Effector memory CD4-positive, alpha-beta T cell (primary cell): ENCODE data around the gene SEC23A.
"Not testable (repeated sequence)": the region's sequence is repeated elsewhere in the genome, so short reads cannot be mapped to it uniquely, and the experiment has no call there.

ENCODE experiments used
- DNase-seq, 3 donors: peaks; one replicate each; pipeline ENCODE4 v3.0.0-alpha.2; 2020
- H3K27ac ChIP-seq: 2 replicates; pipeline ENCODE4 v1.7.0; 2013; ENCODE audit warnings: mild to moderate bottlenecking, low read length, moderate library complexity; ENCODE audit not compliant: insufficient read depth, poor library complexity, severe bottlenecking
- H3K27me3 ChIP-seq: replicated peaks from 2 replicates; pipeline ENCODE4 v1.7.0; 2013; ENCODE audit warnings: mild to moderate bottlenecking, low read length; ENCODE audit not compliant: insufficient read depth, control insufficient read depth, poor library complexity, severe bottlenecking
- H3K36me3 ChIP-seq: 2 replicates; pipeline ENCODE4 v1.7.0; 2013; ENCODE audit warnings: mild to moderate bottlenecking, low read length, moderate library complexity; ENCODE audit not compliant: control insufficient read depth, insufficient read depth
- H3K4me1 ChIP-seq: 2 replicates; pipeline ENCODE4 v1.7.0; 2013; ENCODE audit warnings: low read length, mild to moderate bottlenecking; ENCODE audit not compliant: control insufficient read depth, insufficient read depth, poor library complexity, severe bottlenecking
- H3K4me3 ChIP-seq: 2 replicates; pipeline ENCODE4 v1.7.0; 2013; ENCODE audit warnings: low read length, low read depth, mild to moderate bottlenecking; ENCODE audit not compliant: insufficient read depth, poor library complexity, severe bottlenecking
- H3K9me3 ChIP-seq: 2 replicates; pipeline ENCODE4 v1.7.0; 2013; ENCODE audit warnings: mild to moderate bottlenecking, low read length, moderate library complexity; ENCODE audit not compliant: control insufficient read depth

The SEC23A gene

GRCh38 chr14:39113685-39114072 lies 10.6 kb upstream of the SEC23A start:
- Histone ChIP-seq H3K4me3 (peak overlapping the region; percentile 88), H3K27ac (peak overlapping the region; percentile 79), H3K9me3 (no peaks in the 10 kb centered on the region), H3K27me3 (no peaks in the 10 kb centered on the region), H3K36me3 (no peaks in the 10 kb centered on the region), H3K4me1 (peaks cover 5% of the 10 kb centered on the region)
- no peak for DNase-seq

GRCh38 chr14:39109893-39110715 lies 7.1 kb upstream of the SEC23A start:
- Histone ChIP-seq H3K4me3 (no peak overlapping the region), H3K9me3 (no peaks in the 10 kb centered on the region), H3K27me3 (no peaks in the 10 kb centered on the region), H3K36me3 (no peaks in the 10 kb centered on the region), H3K27ac (no peak overlapping the region), H3K4me1 (peaks cover 5% of the 10 kb centered on the region)
- no peak for DNase-seq

GRCh38 chr14:39108791-39109190 lies 5.8 kb upstream of the SEC23A start:
- H3K27ac ChIP-seq: no peak overlapping the region
- H3K4me1 ChIP-seq: no peaks in the 10 kb centered on the region
- no peak overlapping the region for H3K4me3 ChIP-seq
- no peaks in the 10 kb centered on the region for H3K27me3 ChIP-seq
- H3K9me3 ChIP-seq: no peaks in the 10 kb centered on the region
- no peak for DNase-seq
- H3K36me3 ChIP-seq: no peaks in the 10 kb centered on the region

- no peaks in the 10 kb centered on the region for H3K27me3 ChIP-seq
- DNase-seq: no peak
- no peak overlapping the region for H3K27ac ChIP-seq
- H3K4me3 ChIP-seq: no peak overlapping the region
- no peaks in the 10 kb centered on the region for H3K4me1 ChIP-seq
- no peaks in the 10 kb centered on the region for H3K36me3 ChIP-seq
- no peaks in the 10 kb centered on the region for H3K9me3 ChIP-seq
Measured at GRCh38 chr14:39107591-39107996, 4.6 kb upstream of the SEC23A start.

- Histone ChIP-seq H3K4me3 (peak overlapping the region; percentile 98), H3K27ac (peak overlapping the region; percentile 88)
- not testable (repeated sequence) for H3K27me3 ChIP-seq, H3K36me3 ChIP-seq, DNase-seq, H3K9me3 ChIP-seq, H3K4me1 ChIP-seq
Measured at GRCh38 chr14:39104078-39104801, 1.2 kb upstream of the SEC23A start.

- H3K36me3 ChIP-seq: no peaks in the 10 kb centered on the region
- no peaks in the 10 kb centered on the region for H3K9me3 ChIP-seq
- H3K27me3 ChIP-seq: no peaks in the 10 kb centered on the region
- peak overlapping the region; percentile 88 for H3K27ac ChIP-seq
- no peak for DNase-seq
- H3K4me3 ChIP-seq: peak overlapping the region; percentile 98
- H3K4me1 ChIP-seq: peaks cover 8% of the 10 kb centered on the region
Measured at GRCh38 chr14:39102265-39102968, 618 bp downstream of the SEC23A start.

- no peak overlapping the region for H3K27ac ChIP-seq
- H3K4me3 ChIP-seq: no peak overlapping the region
- H3K27me3 ChIP-seq: no peaks in the 10 kb centered on the region
- H3K9me3 ChIP-seq: no peaks in the 10 kb centered on the region
- no peak for DNase-seq
- H3K4me1 ChIP-seq: peaks cover 8% of the 10 kb centered on the region
- peaks cover 7% of the 10 kb centered on the region for H3K36me3 ChIP-seq
Measured at GRCh38 chr14:39099748-39100147, 3.3 kb downstream of the SEC23A start.

- H3K4me3 ChIP-seq, H3K4me1 ChIP-seq, H3K27me3 ChIP-seq, H3K9me3 ChIP-seq, H3K27ac ChIP-seq, DNase-seq: not testable (repeated sequence)
- H3K36me3 ChIP-seq: peaks cover 11% of the 10 kb centered on the region
Measured at GRCh38 chr14:39099215-39099614, 3.8 kb downstream of the SEC23A start.

- Histone ChIP-seq H3K4me3 (no peak overlapping the region), H3K27ac (no peak overlapping the region)
- DNase-seq: no peak
Measured at GRCh38 chr14:39097159-39097558, 5.9 kb downstream of the SEC23A start.

GRCh38 chr14:39094515-39094914 lies 8.5 kb downstream of the SEC23A start:
- H3K27me3 ChIP-seq: no peaks in the 10 kb centered on the region
- no peaks in the 10 kb centered on the region for H3K9me3 ChIP-seq
- peaks cover 2% of the 10 kb centered on the region for H3K4me1 ChIP-seq
- H3K4me3 ChIP-seq: no peak overlapping the region
- peaks cover 42% of the 10 kb centered on the region for H3K36me3 ChIP-seq
- H3K27ac ChIP-seq: no peak overlapping the region
- DNase-seq: no peak

More at GRCh38 chr14:39097159-39097558, 5.9 kb downstream of the SEC23A start:
- H3K9me3 ChIP-seq: no peaks in the 10 kb centered on the region
- peaks cover 8% of the 10 kb centered on the region for H3K4me1 ChIP-seq
- H3K36me3 ChIP-seq: peaks cover 20% of the 10 kb centered on the region
- no peaks in the 10 kb centered on the region for H3K27me3 ChIP-seq
